Keratinocyte (primary cell): ENCODE measurements around the gene MRPL44. TPM values are rescaled to one million over a fixed set of nuclear protein-coding genes. Genes with fewer than 3 reads are reported as not detected.

Source experiments
- DNase-seq: peaks from one replicate; pipeline ENCODE4 v3.0.0-alpha.2; 2011; ENCODE audit warnings: low read depth, missing footprints, low spot score
- FAIRE-seq: peaks from 2 replicates; lab custom pipeline; 2011; peaks lifted over from hg19 to GRCh38; lab: Jason Lieb, UNC
- H2AFZ ChIP-seq: 2 replicates; pipeline ENCODE4 v1.6.0; 2012; ENCODE audit warnings: low read length, control low read depth, inconsistent platforms; ENCODE audit not compliant: control insufficient read depth
- H3K27ac ChIP-seq: 2 replicates; pipeline ENCODE4 v1.5.1; 2011; ENCODE audit warnings: low read length; ENCODE audit not compliant: control insufficient read depth, insufficient read depth
- H3K27me3 ChIP-seq: 3 replicates; pipeline ENCODE4 v1.6.0; 2011; ENCODE audit warnings: low read length; ENCODE audit not compliant: control insufficient read depth, insufficient read depth; ENCODE audit errors: extremely low read depth
- H3K36me3 ChIP-seq, 2 experiments: 2 replicates in 1 of 2; 3 replicates in 1 of 2; pipeline ENCODE4 v1.5.1; 2011; ENCODE audit warnings: low read length in 2 of 2, mild to moderate bottlenecking in 1 of 2; ENCODE audit not compliant: control insufficient read depth in 2 of 2, insufficient read depth in 2 of 2; ENCODE audit errors: extremely low read depth in 1 of 2
- H3K4me1 ChIP-seq: 3 replicates; pipeline ENCODE4 v1.5.1; 2011; ENCODE audit warnings: low read length; ENCODE audit not compliant: control insufficient read depth, insufficient read depth; ENCODE audit errors: extremely low read depth
- H3K4me2 ChIP-seq: 3 replicates; pipeline ENCODE4 v1.6.0; 2011; ENCODE audit warnings: low read depth, low read length; ENCODE audit not compliant: control insufficient read depth, insufficient read depth; ENCODE audit errors: extremely low read depth
- H3K4me3 ChIP-seq, 3 experiments: fragments of 200-600 bp in 1 of 3; sonication (generic) in 1 of 3; 2 replicates in 2 of 3; 3 replicates in 1 of 3; pipeline ENCODE4 v1.5.1; 2011 to 2016; ENCODE audit warnings: low read length in 3 of 3, mild to moderate bottlenecking in 3 of 3, control low read depth in 2 of 3, inconsistent platforms in 1 of 3, low read depth in 1 of 3, mixed read lengths in 1 of 3, mixed run types in 1 of 3, moderate library complexity in 1 of 3; ENCODE audit not compliant: control insufficient read depth in 2 of 3, insufficient read depth in 2 of 3; ENCODE audit errors: extremely low read depth in 1 of 3
- H3K79me2 ChIP-seq: 2 replicates; pipeline ENCODE4 v1.6.0; 2012; ENCODE audit warnings: low read length; ENCODE audit not compliant: control insufficient read depth, insufficient read depth
- H3K9ac ChIP-seq: 3 replicates; pipeline ENCODE4 v1.6.0; 2011; ENCODE audit warnings: low read length; ENCODE audit not compliant: control insufficient read depth, insufficient read depth; ENCODE audit errors: extremely low read depth
- H3K9me1 ChIP-seq: 3 replicates; pipeline ENCODE4 v1.6.0; 2011; ENCODE audit warnings: low read length; ENCODE audit not compliant: control insufficient read depth, insufficient read depth; ENCODE audit errors: extremely low read depth
- H3K9me3 ChIP-seq: 2 replicates; pipeline ENCODE4 v1.5.1; 2012; ENCODE audit warnings: low read depth, low read length; ENCODE audit not compliant: control insufficient read depth
- H4K20me1 ChIP-seq: 3 replicates; pipeline ENCODE4 v1.6.0; 2011; ENCODE audit warnings: low read length; ENCODE audit not compliant: control insufficient read depth, insufficient read depth; ENCODE audit errors: extremely low read depth
- CTCF ChIP-seq, 3 experiments: IDR thresholded peaks in 1 of 3; conservative IDR thresholded peaks in 1 of 3; optimal IDR thresholded peaks in 1 of 3; 2 replicates in 2 of 3; 3 replicates in 1 of 3; pipeline versions ENCODE3 to v1.5.1; 2011; ENCODE audit warnings: low read length in 3 of 3, mild to moderate bottlenecking in 3 of 3, moderate library complexity in 2 of 3, control low read depth in 1 of 3, inconsistent platforms in 1 of 3; ENCODE audit not compliant: insufficient read depth in 2 of 3; ENCODE audit errors: extremely low read depth in 1 of 3
- EZH2 ChIP-seq: IDR thresholded peaks from one replicate; pipeline ENCODE4 v1.6.1; 2012; ENCODE audit warnings: inconsistent platforms, mild to moderate bottlenecking, low read length, moderate library complexity
- dilution Hi-C: fragments of 300-500 bp; cut with MboI; formaldehyde crosslinking; loops from one replicate; pipeline ENCODE4 v1.7.0; 2020; ENCODE audit warnings: low sequenced_read_pairs; ENCODE audit not compliant: extremely low pct_ligation_motif_present
- polyA minus RNA-seq, 3 experiments: library from RNA; depleted of rRNA, polyadenylated mRNA; stranded (reverse); fragments of >200 nt; gene quantifications; 1 replicate in 1 of 3; 2 replicates in 1 of 3; 3 replicates in 1 of 3; pipeline ENCODE4 v1.2.3, GENCODE V29; 2011
- polyA plus RNA-seq, 5 experiments: library from polyadenylated mRNA; depleted of rRNA in 3 of 5; stranded (reverse) in 3 of 5; stranded (forward) in 1 of 5; unstranded in 1 of 5; fragments of >200 nt; gene quantifications; 1 replicate in 1 of 5; 2 replicates in 3 of 5; 3 replicates in 1 of 5; pipeline versions ENCODE4 v1.2.1 to v1.2.3, GENCODE V29; 2011 to 2012; ENCODE audit warnings: missing spikeins in 2 of 5, low read depth in 1 of 5, low replicate concordance in 1 of 5

MRPL44 gene
- polyA plus RNA-seq (18.2 to 27.9 TPM (median 27.1 TPM) in 3 replicates), polyA minus RNA-seq (4.3 to 9.9 TPM (median 6.7 TPM) in 3 replicates)
- polyA plus RNA-seq (2011; ENCODE audit: low read depth): 19.9 TPM
- 18.0 and 28.9 TPM in 2 replicates for polyA plus RNA-seq (2011; cell fraction: cytosol; rRNA removed)
- 21.1 and 22.7 TPM in 2 replicates for polyA plus RNA-seq (2011; cell fraction: nucleus; rRNA removed)
- 17.9 and 21.3 TPM in 2 replicates for polyA plus RNA-seq (2012; ENCODE audit: low replicate concordance)
- 13.0 TPM for polyA minus RNA-seq (2011; cell fraction: cytosol; rRNA and poly(A)+ RNA removed)
- 6.3 and 8.6 TPM in 2 replicates for polyA minus RNA-seq (2011; cell fraction: nucleus; rRNA and poly(A)+ RNA removed)

- no peaks in the 10 kb centered on the region for H4K20me1 ChIP-seq
- DNase-seq (no peak), FAIRE-seq (peak; percentile 86)
- peak within 1 kb of the TSS; percentile 81 for H3K27ac ChIP-seq
- peak within 1 kb of the TSS; percentile 89 to 94 (median 91) for H3K4me3 ChIP-seq
- H3K27me3 ChIP-seq: no peaks in the 10 kb centered on the region
- peak within 1 kb of the TSS; percentile 82 for H3K4me2 ChIP-seq
- TF ChIP-seq EZH2: no peak
- peaks cover 35% of the 10 kb centered on the region for H3K4me1 ChIP-seq
- H2AFZ ChIP-seq: peak within 1 kb of the TSS; percentile 98
- peaks cover 6 to 8% of the 10 kb centered on the region in 2 experiments for H3K36me3 ChIP-seq
- H3K9ac ChIP-seq: peak within 1 kb of the TSS; percentile 93
- peaks cover 50% of the 10 kb centered on the region for H3K79me2 ChIP-seq
- H3K9me3 ChIP-seq: no peaks in the 10 kb centered on the region
- H3K9me1 ChIP-seq: no peaks in the 10 kb centered on the region
- dilution Hi-C loops: no loop called here
These were observed at the start of gene MRPL44 for GRCh38 chr2:223957092-223957851. TSS of gene MRPL44 (plus strand) at chr2:223957463. CDS start at chr2:223957473, 10 bp downstream.

- Histone ChIP-seq H3K36me3 (peaks cover 3 to 7% of the 10 kb centered on the region in 2 experiments), H2AFZ (no peak overlapping the region), H3K9ac (no peak overlapping the region), H3K79me2 (peaks cover 10% of the 10 kb centered on the region), H3K9me3 (no peaks in the 10 kb centered on the region), H3K9me1 (no peaks in the 10 kb centered on the region), H4K20me1 (no peaks in the 10 kb centered on the region), H3K27me3 (no peaks in the 10 kb centered on the region), H3K4me3 (no peak overlapping the region), H3K4me1 (no peaks in the 10 kb centered on the region), H3K4me2 (no peak overlapping the region), H3K27ac (no peak overlapping the region)
- no peak for FAIRE-seq
- DNase-seq: no peak
- dilution Hi-C loops: no loop called here
- TF ChIP-seq EZH2 (no peak), CTCF (optimal IDR thresholded peaks at IDR 0.05 in 1 of 3, IDR thresholded peaks at IDR 0.05 in 1 of 3, conservative IDR thresholded peaks at IDR 0.05 in 1 of 3; ENCODE audit: extremely low read depth in 1 of 3, insufficient read depth in 2 of 3, low read length in 3 of 3) (no peak)
These were observed 48.8 kb upstream of the MRPL44 start for GRCh38 chr2:223908304-223908998.
